Naive thymus-derived CD4-positive, alpha-beta T cell (primary cell): ENCODE data around the gene ABI3. TPM values are rescaled to one million over a fixed set of nuclear protein-coding genes. Genes with fewer than 3 reads are reported as not detected.

ENCODE experiments used
- ATAC-seq: fragments of 150-1000 bp; cut with Tn5 transposase; 2 replicates; pipeline ENCODE4 v1.10.0; 2021; ENCODE audit warnings: mild to moderate bottlenecking, moderate library complexity
- CTCF ChIA-PET: fragments of 350-600 bp; sonication (Branson Sonifier 250); formaldehyde crosslinking; loops from one replicate; lab custom pipeline; 2021; ENCODE audit warnings: antibody characterized with exemption; lab: Charles Lee
- POLR2A ChIA-PET: fragments of 350-600 bp; sonication (Branson Sonifier 250); formaldehyde crosslinking; loops from one replicate; lab custom pipeline; 2021; ENCODE audit warnings: antibody characterized with exemption, inconsistent platforms; lab: Charles Lee
- DNase-seq, 9 donors: peaks; one replicate each; pipeline versions ENCODE4 v3.0.0 to v3.0.0-alpha.2; 2020 to 2022; ENCODE audit warnings: mixed read lengths in 1 of 9
- H3K27ac ChIP-seq: one replicate; pipeline ENCODE4 v1.7.0; 2013; ENCODE audit warnings: mild to moderate bottlenecking, low read depth, low read length, moderate library complexity
- H3K27me3 ChIP-seq, 2 donors: one replicate each; pipeline ENCODE4 v1.7.0; 2013; ENCODE audit warnings: low read length in 2 of 2, mild to moderate bottlenecking in 2 of 2, moderate library complexity in 2 of 2; ENCODE audit not compliant: control insufficient read depth in 2 of 2, insufficient read depth in 2 of 2
- H3K36me3 ChIP-seq, 3 experiments: 1 replicate in 2 of 3; 2 replicates in 1 of 3; pipeline ENCODE4 v1.7.0; 2013; ENCODE audit warnings: low read length in 3 of 3, mild to moderate bottlenecking in 3 of 3, moderate library complexity in 1 of 3; ENCODE audit not compliant: insufficient read depth in 3 of 3, control insufficient read depth in 2 of 3
- H3K4me1 ChIP-seq, 2 donors: one replicate each; pipeline ENCODE4 v1.7.0; 2013; ENCODE audit warnings: low read length in 2 of 2, mild to moderate bottlenecking in 2 of 2, moderate library complexity in 1 of 2; ENCODE audit not compliant: control insufficient read depth in 2 of 2, insufficient read depth in 2 of 2
- H3K4me3 ChIP-seq: 2 replicates; pipeline ENCODE4 v1.7.0; 2013; ENCODE audit warnings: mild to moderate bottlenecking, low read length
- H3K9me3 ChIP-seq, 3 experiments: 1 replicate in 2 of 3; 2 replicates in 1 of 3; pipeline ENCODE4 v1.7.0; 2013; ENCODE audit warnings: low read length in 3 of 3; ENCODE audit not compliant: control insufficient read depth in 2 of 3
- H3K27ac Mint-ChIP-seq, 9 donors: one replicate each; pipeline ENCODE4 v1.8.0; 2020 to 2022; ENCODE audit warnings: mixed read lengths in 9 of 9, mild to moderate bottlenecking in 8 of 9, moderate library complexity in 5 of 9, inconsistent platforms in 2 of 9
- H3K27me3 Mint-ChIP-seq, 5 donors: one replicate each; pipeline ENCODE4 v1.8.0; 2021 to 2022; ENCODE audit warnings: mixed read lengths in 5 of 5, mild to moderate bottlenecking in 1 of 5
- H3K36me3 Mint-ChIP-seq, 5 donors: one replicate each; pipeline ENCODE4 v1.8.0; 2020 to 2022; ENCODE audit warnings: mixed read lengths in 5 of 5, mild to moderate bottlenecking in 3 of 5, inconsistent platforms in 1 of 5
- H3K4me1 Mint-ChIP-seq, 7 donors: one replicate each; pipeline ENCODE4 v1.8.0; 2020 to 2022; ENCODE audit warnings: mixed read lengths in 7 of 7, mild to moderate bottlenecking in 3 of 7, inconsistent platforms in 1 of 7
- H3K4me3 Mint-ChIP-seq, 10 donors: one replicate each; pipeline ENCODE4 v1.8.0; 2020 to 2022; ENCODE audit warnings: mild to moderate bottlenecking in 10 of 10, mixed read lengths in 10 of 10, moderate library complexity in 6 of 10, inconsistent platforms in 2 of 10
- H3K9me3 Mint-ChIP-seq, 11 donors: one replicate each; pipeline ENCODE4 v1.8.0; 2020 to 2022; ENCODE audit warnings: mixed read lengths in 11 of 11, mild to moderate bottlenecking in 4 of 11, inconsistent platforms in 1 of 11, moderate library complexity in 1 of 11
- intact Hi-C, 2 donors: fragments of 100-400 bp; cut with micrococcal nuclease; formaldehyde crosslinking; loops; one replicate each; pipeline ENCODE4 v1.15.1; 2023
- polyA plus RNA-seq, 2 donors: library from polyadenylated mRNA; unstranded; fragments of 300-500 nt; fragmentation: Illumina TruSeq; gene quantifications; one replicate each; pipeline ENCODE4 v1.2.3, GENCODE V29; 2021
- total RNA-seq, 6 experiments: library from RNA in 5 of 6; stranded (reverse) in 5 of 6; gene quantifications; 1 replicate in 5 of 6; 2 replicates in 1 of 6; pipeline ENCODE4 v1.2.3 and lab custom pipeline; 2021 to 2026

The ABI3 gene
- total and polyA plus RNA-seq, 7 experiments from 2014 or later: 8.2 to 57.8 (median 15.0) TPM

DNA sequence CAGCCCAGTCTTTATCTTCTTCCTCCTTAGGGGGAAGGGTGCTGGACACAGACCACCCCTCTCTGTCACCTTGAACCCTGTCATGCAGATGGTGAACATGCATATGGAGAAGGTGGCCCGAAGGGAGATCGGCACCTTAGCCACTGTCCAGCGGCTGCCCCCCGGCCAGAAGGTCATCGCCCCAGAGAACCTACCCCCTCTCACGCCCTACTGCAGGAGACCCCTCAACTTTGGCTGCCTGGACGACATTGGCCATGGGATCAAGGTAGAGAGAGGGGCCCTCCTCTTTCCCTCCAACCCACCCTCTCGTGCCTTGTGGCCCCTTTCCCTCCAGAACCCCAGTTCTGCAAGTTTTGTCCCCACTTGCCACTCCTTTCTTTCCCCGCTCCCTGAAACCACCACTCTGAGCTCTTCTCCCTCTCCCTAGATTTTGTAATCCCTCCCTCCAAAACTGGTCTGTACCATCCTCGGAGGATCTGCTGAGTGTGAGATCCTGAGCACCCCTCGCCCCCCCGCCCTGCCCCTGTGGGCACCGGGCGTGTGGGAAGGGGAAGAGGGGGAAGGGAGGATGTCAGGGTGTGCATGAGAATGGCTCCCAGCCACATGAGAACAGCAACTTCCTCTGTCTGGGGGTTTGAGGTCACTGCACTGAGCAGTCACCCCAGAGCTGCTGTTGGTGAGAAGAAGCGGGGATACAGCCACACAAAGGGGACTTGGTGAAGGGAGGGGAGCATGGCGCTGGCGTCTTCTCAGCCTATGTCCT is 7.3 kb downstream of the ABI3 start:
- H3K27me3 Mint-ChIP-seq: no peaks in the 10 kb centered on the region
- ChIA-PET POLR2A (interaction anchor here (1.0 to 17.4 kb wide), 2 partner anchors 9 to 21 kb away, joined by 7 to 237 read pairs; no protein-coding TSS in a partner anchor), CTCF (interaction anchor here (0.8 to 2.5 kb wide), 3 partner anchors 9 to 19 kb away, joined by 3 to 14 read pairs (median 4); no protein-coding TSS in a partner anchor)
- peaks cover 56 to 74% (median 65%) of the 10 kb centered on the region in 7 donors for H3K4me1 Mint-ChIP-seq
- intact Hi-C loops: loop anchor here (1.0 kb wide), 4 partner anchors 8 to 124 kb away; partner anchors contain the start of genes ABI3 (in 2 of the 2), GNGT2 (in 2 of the 2) and PHOSPHO1 (in 1 of the 2)
- peaks cover 0 to 14% (median 7%) of the 10 kb centered on the region in 3 experiments for H3K36me3 ChIP-seq
- H3K4me1 ChIP-seq: peaks cover 64 to 72% of the 10 kb centered on the region in 2 donors
- H3K27me3 ChIP-seq: no peaks in the 10 kb centered on the region
- H3K4me3 Mint-ChIP-seq: peak overlapping the region; percentile 78 to 94 (median 84)
- peaks cover 0 to 63% (median 5%) of the 10 kb centered on the region in 5 donors for H3K36me3 Mint-ChIP-seq
- ATAC-seq: peak; percentile 87
- H3K9me3 ChIP-seq: no peaks in the 10 kb centered on the region
- H3K4me3 ChIP-seq: no peak overlapping the region
- H3K27ac ChIP-seq: peak overlapping the region; percentile 70
- peak; percentile 41 to 84 (median 79) for DNase-seq
- no peaks in the 10 kb centered on the region for H3K9me3 Mint-ChIP-seq
- peak overlapping the region; percentile 81 to 99 (median 92) for H3K27ac Mint-ChIP-seq

DNA sequence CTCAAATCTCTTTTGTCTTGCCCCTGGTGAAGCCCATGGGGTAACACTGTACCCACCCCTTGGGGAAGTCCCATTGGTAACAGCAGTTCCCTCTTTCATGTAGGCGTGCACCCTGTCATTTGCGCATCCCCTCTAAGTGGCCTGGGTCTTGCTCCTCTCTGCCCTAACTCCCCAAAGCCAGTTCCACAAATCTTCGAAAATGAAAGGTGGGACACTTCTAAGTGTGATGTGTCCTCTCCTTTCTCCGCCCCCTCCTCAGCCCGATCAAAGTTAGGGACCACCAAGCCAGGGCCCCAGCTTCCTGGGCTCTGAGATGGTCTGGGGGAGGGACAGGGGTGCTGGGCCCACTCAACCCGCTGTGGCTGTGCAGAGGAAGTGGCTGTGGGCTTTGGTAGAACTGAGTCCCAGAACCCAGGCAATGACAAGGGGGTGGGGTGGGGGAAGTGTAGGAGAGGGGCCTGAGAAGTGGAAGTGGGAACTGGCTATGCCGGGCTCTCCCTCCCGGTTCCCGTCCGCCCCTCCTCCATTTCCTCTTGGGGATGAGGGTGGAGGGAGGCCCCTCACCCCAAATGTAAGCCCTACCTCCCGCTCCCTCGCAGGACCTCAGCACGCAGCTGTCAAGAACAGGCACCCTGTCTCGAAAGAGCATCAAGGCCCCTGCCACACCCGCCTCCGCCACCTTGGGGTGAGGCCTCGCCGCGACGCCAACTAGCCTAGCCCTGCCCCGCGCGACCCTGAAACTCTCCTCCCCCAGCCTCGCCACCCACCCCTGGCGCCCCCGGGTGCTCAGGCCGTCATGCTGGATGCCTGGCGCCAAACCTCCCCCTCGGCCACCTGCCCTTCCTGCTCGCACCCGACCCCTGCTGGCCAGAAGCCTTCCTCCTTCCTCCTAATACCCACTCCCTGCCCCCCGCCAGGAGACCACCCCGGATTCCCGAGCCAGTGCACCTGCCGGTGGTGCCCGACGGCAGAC is 8.7 kb downstream of the ABI3 start:
- Mint-ChIP-seq H3K4me3 (peak overlapping the region; percentile 56 to 94 (median 78)), H3K36me3 (peaks cover 0 to 59% (median 8%) of the 10 kb centered on the region in 5 donors), H3K27ac (peak overlapping the region; percentile 81 to 99 (median 92)), H3K9me3 (no peaks in the 10 kb centered on the region), H3K4me1 (peaks cover 50 to 69% (median 64%) of the 10 kb centered on the region in 7 donors), H3K27me3 (peaks cover 0 to 5% (median 0%) of the 10 kb centered on the region in 5 donors)
- ATAC-seq (peak; percentile 80), DNase-seq (peak in 3 of 9 donors; percentile 25 to 71 (median 25))
- H3K4me3 ChIP-seq: peak overlapping the region; percentile 28
- peaks cover 0 to 16% (median 7%) of the 10 kb centered on the region in 3 experiments for H3K36me3 ChIP-seq
- no peaks in the 10 kb centered on the region for H3K27me3 ChIP-seq
- POLR2A ChIA-PET: interaction anchor here (17.4 kb wide), 1 partner anchor 22 kb away, joined by 237 read pairs; no protein-coding TSS in a partner anchor
- CTCF ChIA-PET: interaction anchor here (0.6 kb wide), 1 partner anchor 39 kb away, joined by 3 read pairs; no protein-coding TSS in a partner anchor
- H3K27ac ChIP-seq: peak overlapping the region; percentile 70
- H3K9me3 ChIP-seq: no peaks in the 10 kb centered on the region
- peaks cover 62 to 72% of the 10 kb centered on the region in 2 donors for H3K4me1 ChIP-seq
- intact Hi-C loops: loop anchor here (1.0 kb wide), 4 partner anchors 9 to 123 kb away; partner anchors contain the start of genes ABI3 (in 2 of the 2), GNGT2 (in 2 of the 2) and PHOSPHO1 (in 1 of the 2)

DNA sequence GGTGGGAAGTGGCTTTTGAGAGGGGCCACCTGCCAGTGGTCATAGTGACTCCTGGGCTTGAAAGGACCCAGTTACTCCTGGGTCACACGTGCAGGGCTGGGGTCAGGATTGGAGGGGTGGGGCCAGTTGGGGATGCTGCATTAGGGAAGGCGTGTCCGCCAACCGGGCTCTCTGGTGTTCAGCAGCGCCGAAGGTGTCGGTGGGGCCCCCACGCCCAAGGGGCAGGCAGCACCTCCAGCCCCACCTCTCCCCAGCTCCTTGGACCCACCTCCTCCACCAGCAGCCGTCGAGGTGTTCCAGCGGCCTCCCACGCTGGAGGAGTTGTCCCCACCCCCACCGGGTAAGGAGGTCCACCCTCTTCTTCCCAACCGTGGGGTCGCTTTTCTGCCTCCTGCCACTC is 9.5 kb downstream of the ABI3 start:
- Mint-ChIP-seq H3K4me3 (peak overlapping the region in 6 of 10 donors; percentile 17 to 94 (median 69)), H3K27me3 (peaks cover 0 to 8% (median 0%) of the 10 kb centered on the region in 5 donors), H3K27ac (peak overlapping the region in 3 of 9 donors; percentile 51 to 99 (median 81)), H3K36me3 (peaks cover 0 to 57% (median 8%) of the 10 kb centered on the region in 5 donors), H3K9me3 (no peaks in the 10 kb centered on the region), H3K4me1 (peaks cover 44 to 66% (median 58%) of the 10 kb centered on the region in 7 donors)
- Histone ChIP-seq H3K36me3 (peaks cover 0 to 16% (median 7%) of the 10 kb centered on the region in 3 experiments), H3K27ac (no peak overlapping the region), H3K27me3 (no peaks in the 10 kb centered on the region), H3K9me3 (no peaks in the 10 kb centered on the region), H3K4me3 (no peak overlapping the region), H3K4me1 (peaks cover 65 to 73% of the 10 kb centered on the region in 2 donors)
- DNase-seq: no peak
- CTCF ChIA-PET: no interaction called here
- intact Hi-C loops: loop anchor here in 1 of 2 donors (10.0 kb wide), 1 partner anchor 275 kb away; the partner anchor contains the start of gene SNF8
- no peak for ATAC-seq
- POLR2A ChIA-PET: interaction anchor here (17.4 kb wide), 1 partner anchor 23 kb away, joined by 237 read pairs; no protein-coding TSS in a partner anchor

DNA sequence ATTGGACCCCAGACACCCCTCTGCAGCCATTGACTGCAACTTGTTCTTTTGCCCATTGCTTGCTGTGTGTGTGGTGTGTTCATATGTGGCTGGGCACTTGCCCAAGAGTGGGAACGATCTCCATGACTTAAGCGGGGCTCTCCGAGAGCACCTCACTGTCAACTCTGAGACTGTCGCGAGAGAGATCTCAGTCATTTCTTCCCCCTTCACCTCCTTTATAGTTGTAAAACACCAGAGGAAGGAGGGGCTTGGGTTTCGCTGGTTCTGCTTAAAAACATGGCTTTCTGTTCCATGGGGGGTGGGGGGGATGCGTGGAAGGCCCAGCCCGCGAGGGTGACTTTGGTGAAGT is 12.6 kb downstream of the ABI3 start:
- Histone ChIP-seq H3K4me3 (peak overlapping the region; percentile 56), H3K9me3 (no peaks in the 10 kb centered on the region), H3K27ac (no peak overlapping the region), H3K4me1 (peaks cover 36 to 53% of the 10 kb centered on the region in 2 donors), H3K27me3 (no peaks in the 10 kb centered on the region), H3K36me3 (peaks cover 0 to 16% (median 7%) of the 10 kb centered on the region in 3 experiments)
- ChIA-PET POLR2A (interaction anchor here (1.8 to 17.4 kb wide), 2 partner anchors 14 to 26 kb away, joined by 9 to 237 read pairs; no protein-coding TSS in a partner anchor), CTCF (interaction anchor here (0.6 to 1.5 kb wide), 5 partner anchors 11 to 33 kb away, joined by 3 to 6 read pairs (median 4); no protein-coding TSS in a partner anchor)
- Mint-ChIP-seq H3K27ac (peak overlapping the region in 4 of 9 donors; percentile 9 to 80 (median 37)), H3K27me3 (peaks cover 0 to 18% (median 0%) of the 10 kb centered on the region in 5 donors), H3K4me1 (peaks cover 18 to 57% (median 37%) of the 10 kb centered on the region in 7 donors), H3K4me3 (peak overlapping the region; percentile 78 to 90 (median 84)), H3K36me3 (peaks cover 0 to 43% (median 6%) of the 10 kb centered on the region in 5 donors), H3K9me3 (peaks cover 0 to under 1% (median 0%) of the 10 kb centered on the region in 11 donors)
- DNase-seq (no peak), ATAC-seq (no peak)
- intact Hi-C loops: loop anchor here in 1 of 2 donors (1.0 to 10.0 kb wide), 2 partner anchors 13 to 278 kb away; partner anchors contain the start of genes ABI3, GNGT2 and SNF8

DNA sequence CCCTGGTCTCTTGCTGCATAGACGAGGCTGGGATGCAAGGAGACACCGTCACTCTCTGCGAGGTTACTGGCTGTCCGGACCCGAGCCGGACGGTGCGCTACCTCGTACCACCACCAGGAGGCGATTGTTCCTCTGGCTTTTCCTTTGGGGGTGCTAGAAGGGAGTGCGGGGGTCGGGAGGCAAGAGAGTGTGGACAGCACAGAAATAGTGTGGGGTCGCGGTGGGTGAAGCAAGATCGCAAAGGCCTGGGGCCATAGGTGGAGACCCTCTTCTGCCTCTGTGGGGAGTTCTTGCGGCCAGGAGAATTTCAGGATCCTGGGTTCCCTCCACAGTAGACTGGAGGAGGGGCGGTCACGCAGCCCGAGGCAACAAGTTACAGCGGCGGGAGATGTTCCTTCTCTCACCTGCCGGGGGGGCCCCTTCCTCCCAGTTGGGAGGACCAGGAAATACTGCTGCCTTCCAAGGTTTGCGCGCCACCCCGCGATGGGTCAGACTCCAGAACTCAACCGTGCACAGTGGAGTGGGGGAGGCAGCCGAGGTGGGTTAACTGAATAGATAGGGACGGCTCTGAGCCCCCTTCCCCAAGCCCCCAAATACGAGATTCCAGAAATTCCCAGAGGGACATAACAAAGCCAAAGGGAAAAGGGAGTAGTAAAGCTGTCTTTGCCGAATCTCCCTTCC is 13.2 kb downstream of the ABI3 start:
- Histone ChIP-seq H3K4me1 (peaks cover 32 to 48% of the 10 kb centered on the region in 2 donors), H3K27me3 (no peaks in the 10 kb centered on the region), H3K9me3 (no peaks in the 10 kb centered on the region), H3K27ac (no peak overlapping the region), H3K36me3 (peaks cover 0 to 16% (median 7%) of the 10 kb centered on the region in 3 experiments), H3K4me3 (peak overlapping the region; percentile 56)
- peak in 8 of 9 donors; percentile 33 to 76 (median 52) for DNase-seq
- intact Hi-C loops: loop anchor here in 1 of 2 donors (1.0 to 10.0 kb wide), 2 partner anchors 13 to 279 kb away; partner anchors contain the start of genes ABI3, GNGT2 and SNF8
- peak; percentile 37 for ATAC-seq
- Mint-ChIP-seq H3K9me3 (peaks cover 0 to 1% (median 0%) of the 10 kb centered on the region in 11 donors), H3K36me3 (peaks cover 0 to 40% (median 4%) of the 10 kb centered on the region in 5 donors), H3K4me1 (peaks cover 12 to 53% (median 32%) of the 10 kb centered on the region in 7 donors), H3K27ac (peak overlapping the region in 7 of 9 donors; percentile 9 to 80 (median 45)), H3K4me3 (peak overlapping the region; percentile 78 to 90 (median 84)), H3K27me3 (peaks cover 0 to 18% (median 0%) of the 10 kb centered on the region in 5 donors)
- ChIA-PET POLR2A (interaction anchor here (0.6 to 17.4 kb wide), 6 partner anchors 7 to 616 kb away, joined by 3 to 237 read pairs (median 5); partner anchors contain the start of genes ABI3 and GNGT2), CTCF (interaction anchor here (0.6 to 7.0 kb wide), 8 partner anchors 12 to 73 kb away, joined by 3 to 143 read pairs (median 4); no protein-coding TSS in a partner anchor)
